ENCODE measurements around the gene TMEM238.

DNA sequence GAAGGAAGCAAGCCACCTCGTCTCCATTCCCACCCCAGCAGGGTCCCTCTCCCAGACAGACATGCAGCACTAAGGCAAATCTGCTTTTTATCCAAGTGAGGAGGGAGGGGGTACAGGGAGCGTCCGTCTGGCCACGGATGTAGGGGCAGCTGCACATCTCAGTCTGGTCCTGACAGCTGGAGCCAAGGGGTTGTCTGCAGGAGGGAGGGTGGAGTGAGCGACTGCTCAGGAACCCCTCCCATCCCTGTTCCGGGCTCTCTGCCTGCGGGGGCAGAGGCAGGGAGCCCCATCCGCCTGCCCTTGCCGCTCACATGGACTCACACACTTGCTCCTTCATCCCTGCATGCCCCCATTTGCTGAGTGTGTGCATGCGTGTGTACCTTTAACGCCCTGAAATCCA lies 4.9 kb downstream of the TMEM238 start:
- no peak for TF ChIP-seq EZH2phosphoT487 (conservative IDR thresholded peaks at IDR 0.05; ENCODE audit: low read length)
- TF ChIP-seq, protein P1, sequence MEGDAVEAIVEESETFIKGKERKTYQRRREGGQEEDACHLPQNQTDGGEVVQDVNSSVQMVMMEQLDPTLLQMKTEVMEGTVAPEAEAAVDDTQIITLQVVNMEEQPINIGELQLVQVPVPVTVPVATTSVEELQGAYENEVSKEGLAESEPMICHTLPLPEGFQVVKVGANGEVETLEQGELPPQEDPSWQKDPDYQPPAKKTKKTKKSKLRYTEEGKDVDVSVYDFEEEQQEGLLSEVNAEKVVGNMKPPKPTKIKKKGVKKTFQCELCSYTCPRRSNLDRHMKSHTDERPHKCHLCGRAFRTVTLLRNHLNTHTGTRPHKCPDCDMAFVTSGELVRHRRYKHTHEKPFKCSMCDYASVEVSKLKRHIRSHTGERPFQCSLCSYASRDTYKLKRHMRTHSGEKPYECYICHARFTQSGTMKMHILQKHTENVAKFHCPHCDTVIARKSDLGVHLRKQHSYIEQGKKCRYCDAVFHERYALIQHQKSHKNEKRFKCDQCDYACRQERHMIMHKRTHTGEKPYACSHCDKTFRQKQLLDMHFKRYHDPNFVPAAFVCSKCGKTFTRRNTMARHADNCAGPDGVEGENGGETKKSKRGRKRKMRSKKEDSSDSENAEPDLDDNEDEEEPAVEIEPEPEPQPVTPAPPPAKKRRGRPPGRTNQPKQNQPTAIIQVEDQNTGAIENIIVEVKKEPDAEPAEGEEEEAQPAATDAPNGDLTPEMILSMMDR (IDR thresholded peaks at IDR 0.05; ENCODE audit: insufficient read depth, low read length, poor library complexity, severe bottlenecking), result no peak

All from SU-DHL-6 (cell line).